OCI-LY1 (cell line): ENCODE measurements around the gene CCDC196.

Source experiments
- H2AFZ ChIP-seq: fragments of 200-600 bp; sonication (generic), shearing (Covaris generic); 2 replicates; pipeline ENCODE4 v1.6.0; 2014; ENCODE audit warnings: antibody characterized with exemption, mild to moderate bottlenecking, low read length
- H3F3A ChIP-seq: fragments of 200-600 bp; sonication (generic), shearing (Covaris generic); 2 replicates; pipeline ENCODE4 v1.6.0; 2014; ENCODE audit warnings: mild to moderate bottlenecking, antibody characterized with exemption, low read length, moderate library complexity; ENCODE audit not compliant: insufficient read depth
- H3K27ac ChIP-seq: fragments of 200-600 bp; sonication (generic); 2 replicates; pipeline ENCODE4 v1.5.1; 2014; ENCODE audit warnings: low read length, mixed run types, mild to moderate bottlenecking, low read depth; ENCODE audit not compliant: poor library complexity, severe bottlenecking
- H3K27me3 ChIP-seq: fragments of 200-600 bp; sonication (generic); 2 replicates; pipeline ENCODE4 v1.6.0; 2014; ENCODE audit warnings: antibody characterized with exemption, mild to moderate bottlenecking, low read length, moderate library complexity; ENCODE audit not compliant: insufficient read depth
- H3K36me3 ChIP-seq: fragments of 200-600 bp; sonication (generic); 2 replicates; pipeline ENCODE4 v1.6.1; 2014; ENCODE audit warnings: mild to moderate bottlenecking, antibody characterized with exemption, low read length, moderate library complexity, mixed read lengths; ENCODE audit not compliant: insufficient read depth
- H3K4me1 ChIP-seq: fragments of 200-600 bp; sonication (generic); 2 replicates; pipeline ENCODE4 v1.5.1; 2014; ENCODE audit warnings: mild to moderate bottlenecking, low read length, moderate library complexity; ENCODE audit not compliant: insufficient read depth, severe bottlenecking
- H3K4me2 ChIP-seq: fragments of 200-600 bp; sonication (generic), shearing (Covaris generic); 2 replicates; pipeline ENCODE4 v1.6.1; 2014; ENCODE audit warnings: low read length
- H3K4me3 ChIP-seq: fragments of 200-600 bp; sonication (generic); 2 replicates; pipeline ENCODE4 v1.5.1; 2014; ENCODE audit warnings: low read length, low read depth, mild to moderate bottlenecking, mixed read lengths; ENCODE audit not compliant: poor library complexity, severe bottlenecking
- H3K79me2 ChIP-seq: fragments of 200-600 bp; shearing (Covaris generic); 2 replicates; pipeline ENCODE4 v1.6.1; 2016; ENCODE audit warnings: mixed run types, low read length, mixed read lengths; ENCODE audit not compliant: insufficient read depth
- H3K9ac ChIP-seq: fragments of 200-600 bp; sonication (generic), shearing (Covaris generic); 2 replicates; pipeline ENCODE4 v1.6.1; 2014; ENCODE audit warnings: mild to moderate bottlenecking, low read length, mixed read lengths
- H3K9me2 ChIP-seq: fragments of 200-600 bp; sonication (generic), shearing (Covaris generic); 2 replicates; pipeline ENCODE4 v1.6.1; 2014; ENCODE audit warnings: low read depth, mild to moderate bottlenecking, low read length, mixed read lengths
- H3K9me3 ChIP-seq: fragments of 200-600 bp; shearing (Covaris generic); 2 replicates; pipeline ENCODE4 v1.6.1; 2014; ENCODE audit warnings: low read length, mixed read lengths
- H4K20me1 ChIP-seq: fragments of 200-600 bp; sonication (generic), shearing (Covaris generic); 2 replicates; pipeline ENCODE4 v1.6.0; 2016; ENCODE audit warnings: mild to moderate bottlenecking, low read length; ENCODE audit not compliant: insufficient read depth
- EZH2 ChIP-seq: fragments of 200-600 bp; sonication (generic), shearing (Covaris generic); IDR thresholded peaks from 2 replicates; pipeline ENCODE4 v1.8.0; 2017; ENCODE audit warnings: borderline replicate concordance, mixed run types, mild to moderate bottlenecking, antibody characterized with exemption, low read length, moderate library complexity, mixed read lengths
- TF ChIP-seq, protein P1 (sequence below): fragments of 200-600 bp; sonication (generic), shearing (Covaris generic); IDR thresholded peaks from 2 replicates; pipeline ENCODE4 v1.5.1; 2017; ENCODE audit warnings: mild to moderate bottlenecking, antibody characterized with exemption, low read length, moderate library complexity, mixed read lengths

CCDC196 gene

DNA sequence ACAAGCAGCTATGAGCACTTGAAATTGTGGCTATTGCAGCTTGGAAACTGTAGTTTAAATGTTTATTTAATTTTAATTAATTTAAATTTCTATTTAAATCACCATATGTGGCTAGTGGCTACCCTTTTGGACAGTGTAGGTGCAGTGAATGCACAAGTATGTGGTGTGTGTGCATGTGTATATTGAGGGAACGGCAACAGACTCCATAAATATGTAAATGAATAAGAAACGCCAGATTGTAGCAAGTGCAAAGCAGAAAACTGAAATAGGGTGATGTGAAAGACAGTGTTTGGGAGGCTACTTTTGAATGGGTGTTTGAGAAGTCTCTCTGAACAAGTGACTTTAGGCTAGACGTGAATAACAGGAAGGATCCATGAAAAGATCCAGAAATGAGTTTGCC lies 32.7 kb upstream of the CCDC196 start:
- H3K4me2 ChIP-seq = no peak overlapping the region
- H3K27me3 ChIP-seq = no peaks in the 10 kb centered on the region
- H2AFZ ChIP-seq = no peak overlapping the region
- no peaks in the 10 kb centered on the region for H3K79me2 ChIP-seq
- no peak for TF ChIP-seq EZH2
- TF ChIP-seq, protein P1, sequence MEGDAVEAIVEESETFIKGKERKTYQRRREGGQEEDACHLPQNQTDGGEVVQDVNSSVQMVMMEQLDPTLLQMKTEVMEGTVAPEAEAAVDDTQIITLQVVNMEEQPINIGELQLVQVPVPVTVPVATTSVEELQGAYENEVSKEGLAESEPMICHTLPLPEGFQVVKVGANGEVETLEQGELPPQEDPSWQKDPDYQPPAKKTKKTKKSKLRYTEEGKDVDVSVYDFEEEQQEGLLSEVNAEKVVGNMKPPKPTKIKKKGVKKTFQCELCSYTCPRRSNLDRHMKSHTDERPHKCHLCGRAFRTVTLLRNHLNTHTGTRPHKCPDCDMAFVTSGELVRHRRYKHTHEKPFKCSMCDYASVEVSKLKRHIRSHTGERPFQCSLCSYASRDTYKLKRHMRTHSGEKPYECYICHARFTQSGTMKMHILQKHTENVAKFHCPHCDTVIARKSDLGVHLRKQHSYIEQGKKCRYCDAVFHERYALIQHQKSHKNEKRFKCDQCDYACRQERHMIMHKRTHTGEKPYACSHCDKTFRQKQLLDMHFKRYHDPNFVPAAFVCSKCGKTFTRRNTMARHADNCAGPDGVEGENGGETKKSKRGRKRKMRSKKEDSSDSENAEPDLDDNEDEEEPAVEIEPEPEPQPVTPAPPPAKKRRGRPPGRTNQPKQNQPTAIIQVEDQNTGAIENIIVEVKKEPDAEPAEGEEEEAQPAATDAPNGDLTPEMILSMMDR = no peak
- H3K36me3 ChIP-seq = no peaks in the 10 kb centered on the region
- H3K4me3 ChIP-seq = no peak overlapping the region
- H4K20me1 ChIP-seq = no peaks in the 10 kb centered on the region
- H3K9ac ChIP-seq = no peak overlapping the region
- H3K9me3 ChIP-seq = no peaks in the 10 kb centered on the region
- no peaks in the 10 kb centered on the region for H3K4me1 ChIP-seq
- H3K27ac ChIP-seq = no peak overlapping the region
- H3F3A ChIP-seq = no peaks in the 10 kb centered on the region
- H3K9me2 ChIP-seq = no peaks in the 10 kb centered on the region

DNA sequence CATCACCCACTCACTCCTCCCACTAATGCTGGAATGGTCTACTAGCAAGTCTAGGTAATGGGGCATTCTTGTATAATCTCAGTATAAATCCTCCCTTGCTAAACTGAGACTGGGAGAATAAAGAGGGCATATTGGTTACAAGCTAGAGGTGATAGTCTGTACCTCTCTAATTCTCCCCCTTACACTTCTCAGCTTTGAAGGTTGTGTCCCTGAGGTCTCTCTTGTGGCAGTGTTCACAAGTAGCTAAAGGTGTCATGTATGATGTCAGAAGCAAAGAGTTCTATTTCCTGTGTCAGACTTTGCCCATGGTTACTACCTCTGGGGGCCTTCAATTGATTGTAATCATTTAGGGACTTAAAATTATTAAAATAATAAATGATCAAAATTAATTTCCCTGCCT lies 26.6 kb upstream of the CCDC196 start:
- no peak overlapping the region for H3K27ac ChIP-seq
- no peak overlapping the region for H3K9ac ChIP-seq
- no peaks in the 10 kb centered on the region for H3K27me3 ChIP-seq
- H3F3A ChIP-seq = no peaks in the 10 kb centered on the region
- H3K36me3 ChIP-seq = no peaks in the 10 kb centered on the region
- no peak overlapping the region for H2AFZ ChIP-seq
- H3K9me2 ChIP-seq = no peaks in the 10 kb centered on the region
- H4K20me1 ChIP-seq = no peaks in the 10 kb centered on the region
- TF ChIP-seq, protein P1 = no peak
- TF ChIP-seq EZH2 = no peak
- no peaks in the 10 kb centered on the region for H3K79me2 ChIP-seq
- no peak overlapping the region for H3K4me3 ChIP-seq
- no peaks in the 10 kb centered on the region for H3K9me3 ChIP-seq
- no peak overlapping the region for H3K4me2 ChIP-seq
- H3K4me1 ChIP-seq = no peaks in the 10 kb centered on the region

DNA sequence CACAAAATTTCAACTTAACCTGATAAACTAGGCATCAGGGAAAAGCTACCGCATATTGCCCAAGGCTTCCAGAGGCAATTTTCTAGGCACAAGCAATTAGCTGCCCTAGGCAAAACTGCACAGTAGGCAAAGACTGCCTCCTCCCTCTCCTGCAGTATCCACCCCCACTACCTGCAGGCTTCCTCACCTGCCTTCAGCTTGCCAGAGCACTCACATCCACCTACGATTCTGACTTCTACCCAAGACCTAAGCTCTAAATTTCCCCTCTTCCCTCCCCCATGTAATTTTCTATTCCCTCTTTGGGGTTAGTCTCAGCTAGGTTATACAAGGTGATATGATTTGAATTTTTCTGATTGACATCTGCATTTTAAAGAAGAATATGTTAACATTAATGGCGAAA lies 21.9 kb upstream of the CCDC196 start:
- Histone ChIP-seq H3K4me3 (no peak overlapping the region), H3K27me3 (no peaks in the 10 kb centered on the region), H3K4me2 (no peak overlapping the region), H3F3A (no peaks in the 10 kb centered on the region), H3K9ac (no peak overlapping the region), H3K27ac (no peak overlapping the region), H4K20me1 (no peaks in the 10 kb centered on the region), H3K9me2 (no peaks in the 10 kb centered on the region), H3K9me3 (no peaks in the 10 kb centered on the region), H2AFZ (no peak overlapping the region), H3K4me1 (no peaks in the 10 kb centered on the region), H3K36me3 (no peaks in the 10 kb centered on the region), H3K79me2 (no peaks in the 10 kb centered on the region)
- TF ChIP-seq EZH2 = no peak
- TF ChIP-seq, protein P1 = no peak
